Epithelial cell of alveolus of lung (primary cell): ENCODE data around the gene PIGA. TPM values are rescaled to one million over a fixed set of nuclear protein-coding genes. Genes with fewer than 3 reads are reported as not detected.

ENCODE experiments used
- total RNA-seq: library from RNA; depleted of rRNA; stranded (reverse); fragments of >200 nt; gene quantifications from 2 replicates; pipeline ENCODE4 v1.2.1, GENCODE V29; 2015

PIGA gene
- total RNA-seq = 4.4 and 4.6 TPM in 2 replicates

GRCh38 chrX:15335135-15336022 is at the start of gene PIGA:
PIGA (minus strand) TSS chrX:15335523; CDS start chrX:15331930, 3,593 bp downstream.

DNA sequence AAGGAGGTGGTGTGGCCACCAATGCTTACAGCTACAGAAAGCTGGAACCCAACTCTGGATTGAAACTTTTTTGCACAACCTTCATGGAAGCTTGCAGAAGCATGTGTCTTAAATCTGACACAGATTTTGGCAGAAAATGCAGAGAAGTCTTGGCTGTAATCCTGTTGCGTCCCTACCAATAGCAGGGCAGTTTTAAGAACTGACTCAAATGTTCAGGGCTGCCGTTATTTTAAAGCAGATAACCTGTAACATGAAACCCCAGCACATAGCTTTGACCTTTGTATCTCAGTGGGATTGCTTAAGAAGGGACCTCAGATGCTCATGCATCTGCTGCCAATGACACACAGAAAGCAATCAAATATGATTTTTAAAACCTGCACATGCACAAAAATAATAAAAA is 49.0 kb upstream of the PIGA start, which contains the start of gene VEGFD:
TSS of gene VEGFD (minus strand) at position 110 of the 400 bp plus-strand sequence. CDS start 467 bp downstream, outside the sequence.

DNA sequence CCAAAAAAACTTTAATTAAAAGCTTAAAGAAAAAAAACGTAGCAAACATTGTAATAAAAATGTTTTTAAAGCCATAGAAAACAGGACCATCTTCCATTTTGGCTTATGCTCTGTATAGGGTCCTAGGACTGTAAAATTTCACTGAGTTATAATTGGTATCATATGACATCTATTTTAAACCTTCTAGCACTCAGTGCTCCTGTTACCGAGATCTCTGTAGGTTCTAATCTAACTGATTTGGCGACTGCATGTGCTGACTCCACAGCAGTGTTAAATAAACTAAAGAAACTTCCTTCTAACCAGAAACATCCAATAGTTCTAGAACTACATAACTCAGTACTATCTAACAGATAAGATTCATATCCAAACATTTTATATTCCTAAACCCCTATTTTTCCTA is 19.8 kb downstream of the PIGA start, which contains the start of gene ASB11:
TSS of gene ASB11 (minus strand) at position 132 of the 400 bp plus-strand sequence. CDS start at position 97, 35 bp downstream.

GRCh38 chrX:15269618-15270521 is 65.5 kb downstream of the PIGA start, which contains the start of gene ASB9:
ASB9 (minus strand) TSS chrX:15270083; CDS start chrX:15269874, 209 bp downstream.

Other genes starting within 250 kb of the PIGA start
- gene ASB9, start 65.4 kb downstream of the PIGA start, total RNA-seq = 1.4 TPM in 1 of 2 replicates, not detected in the other
- gene ASB11, start 19.9 kb downstream of the PIGA start, total RNA-seq = not detected in 2 replicates
- not detected in 2 replicates for gene VEGFD, start 48.9 kb upstream of the PIGA start, total RNA-seq
- gene PIR, start 157.8 kb upstream of the PIGA start, total RNA-seq = 8.9 and 15.4 TPM in 2 replicates
- gene BMX, start 165.3 kb upstream of the PIGA start, total RNA-seq = under 0.01 TPM in 1 of 2 replicates, not detected in the other